Measurements from ENCODE around the gene C22orf39. TPM values are rescaled to one million over a fixed set of nuclear protein-coding genes. Genes with fewer than 3 reads are reported as not detected.
"Not testable (repeated sequence)": the region's sequence is repeated elsewhere in the genome, so short reads cannot be mapped to it uniquely, and the experiment has no call there.

Gene C22orf39
- total RNA-seq, 1 experiment from 2014 or later, result 26.5 TPM

DNA sequence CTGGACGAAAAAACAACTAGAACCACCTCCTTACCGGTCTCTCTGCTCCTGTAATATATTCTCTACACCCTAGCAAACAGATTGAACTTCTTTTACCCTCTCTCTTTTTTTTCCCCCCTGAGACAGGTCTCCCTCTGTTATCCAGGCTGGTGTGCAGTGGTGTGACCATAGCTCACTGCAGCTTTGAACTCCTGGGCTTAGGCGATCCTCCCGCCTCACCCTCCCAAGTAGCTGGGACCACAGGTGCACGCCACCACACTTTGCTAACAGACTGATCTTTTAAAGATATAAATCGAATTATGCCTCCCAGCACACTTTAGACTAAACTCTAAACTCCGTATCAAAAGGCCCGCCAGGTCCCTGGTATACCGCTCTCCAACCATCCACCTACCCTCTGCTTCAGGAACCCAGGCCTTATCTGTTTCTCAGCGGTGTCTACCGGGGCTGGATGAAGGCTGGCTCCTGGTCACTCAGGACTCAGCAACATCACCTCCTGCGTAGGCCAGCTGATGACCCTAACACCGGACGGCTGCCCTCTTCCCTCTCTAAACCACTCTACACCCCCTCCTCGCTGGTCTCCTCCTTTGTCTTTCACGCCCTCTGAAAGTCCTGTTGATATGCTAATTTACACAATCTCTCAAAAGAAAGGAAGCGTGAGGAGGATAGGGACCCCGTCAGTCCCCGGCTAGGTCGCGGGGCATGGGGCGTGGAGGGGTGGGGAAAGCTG, 745 bp downstream of the C22orf39 start (continued):
- TF ChIP-seq, protein P1, sequence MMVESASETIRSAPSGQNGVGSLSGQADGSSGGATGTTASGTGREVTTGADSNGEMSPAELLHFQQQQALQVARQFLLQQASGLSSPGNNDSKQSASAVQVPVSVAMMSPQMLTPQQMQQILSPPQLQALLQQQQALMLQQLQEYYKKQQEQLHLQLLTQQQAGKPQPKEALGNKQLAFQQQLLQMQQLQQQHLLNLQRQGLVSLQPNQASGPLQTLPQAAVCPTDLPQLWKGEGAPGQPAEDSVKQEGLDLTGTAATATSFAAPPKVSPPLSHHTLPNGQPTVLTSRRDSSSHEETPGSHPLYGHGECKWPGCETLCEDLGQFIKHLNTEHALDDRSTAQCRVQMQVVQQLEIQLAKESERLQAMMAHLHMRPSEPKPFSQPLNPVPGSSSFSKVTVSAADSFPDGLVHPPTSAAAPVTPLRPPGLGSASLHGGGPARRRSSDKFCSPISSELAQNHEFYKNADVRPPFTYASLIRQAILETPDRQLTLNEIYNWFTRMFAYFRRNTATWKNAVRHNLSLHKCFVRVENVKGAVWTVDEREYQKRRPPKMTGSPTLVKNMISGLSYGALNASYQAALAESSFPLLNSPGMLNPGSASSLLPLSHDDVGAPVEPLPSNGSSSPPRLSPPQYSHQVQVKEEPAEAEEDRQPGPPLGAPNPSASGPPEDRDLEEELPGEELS (CRISPR knock-in tag; IDR thresholded peaks at IDR 0.05), result no peak
- TF ChIP-seq ZNF416 (CRISPR knock-in tag; IDR thresholded peaks at IDR 0.05), result no peak
- no peak for TF ChIP-seq ESRRA (CRISPR knock-in tag; IDR thresholded peaks at IDR 0.05; ENCODE audit: borderline replicate concordance)
- TF ChIP-seq, protein P2, sequence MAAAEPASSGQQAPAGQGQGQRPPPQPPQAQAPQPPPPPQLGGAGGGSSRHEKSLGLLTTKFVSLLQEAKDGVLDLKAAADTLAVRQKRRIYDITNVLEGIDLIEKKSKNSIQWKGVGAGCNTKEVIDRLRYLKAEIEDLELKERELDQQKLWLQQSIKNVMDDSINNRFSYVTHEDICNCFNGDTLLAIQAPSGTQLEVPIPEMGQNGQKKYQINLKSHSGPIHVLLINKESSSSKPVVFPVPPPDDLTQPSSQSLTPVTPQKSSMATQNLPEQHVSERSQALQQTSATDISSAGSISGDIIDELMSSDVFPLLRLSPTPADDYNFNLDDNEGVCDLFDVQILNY (CRISPR knock-in tag; IDR thresholded peaks at IDR 0.05), result no peak
- TF ChIP-seq NR1H2 (CRISPR knock-in tag; IDR thresholded peaks at IDR 0.05), result no peak
- no peak for TF ChIP-seq FOXK1 (CRISPR knock-in tag; IDR thresholded peaks at IDR 0.05)
- TF ChIP-seq ZNF263 (CRISPR knock-in tag; IDR thresholded peaks at IDR 0.05; ENCODE audit: low read depth), result no peak
- TF ChIP-seq HMGA2 (CRISPR knock-in tag; IDR thresholded peaks at IDR 0.05), result no peak
- no peak for TF ChIP-seq SOX15 (CRISPR knock-in tag; IDR thresholded peaks at IDR 0.05)
- TF ChIP-seq, protein P3, sequence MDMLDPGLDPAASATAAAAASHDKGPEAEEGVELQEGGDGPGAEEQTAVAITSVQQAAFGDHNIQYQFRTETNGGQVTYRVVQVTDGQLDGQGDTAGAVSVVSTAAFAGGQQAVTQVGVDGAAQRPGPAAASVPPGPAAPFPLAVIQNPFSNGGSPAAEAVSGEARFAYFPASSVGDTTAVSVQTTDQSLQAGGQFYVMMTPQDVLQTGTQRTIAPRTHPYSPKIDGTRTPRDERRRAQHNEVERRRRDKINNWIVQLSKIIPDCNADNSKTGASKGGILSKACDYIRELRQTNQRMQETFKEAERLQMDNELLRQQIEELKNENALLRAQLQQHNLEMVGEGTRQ (CRISPR knock-in tag; IDR thresholded peaks at IDR 0.05), result no peak

DNA sequence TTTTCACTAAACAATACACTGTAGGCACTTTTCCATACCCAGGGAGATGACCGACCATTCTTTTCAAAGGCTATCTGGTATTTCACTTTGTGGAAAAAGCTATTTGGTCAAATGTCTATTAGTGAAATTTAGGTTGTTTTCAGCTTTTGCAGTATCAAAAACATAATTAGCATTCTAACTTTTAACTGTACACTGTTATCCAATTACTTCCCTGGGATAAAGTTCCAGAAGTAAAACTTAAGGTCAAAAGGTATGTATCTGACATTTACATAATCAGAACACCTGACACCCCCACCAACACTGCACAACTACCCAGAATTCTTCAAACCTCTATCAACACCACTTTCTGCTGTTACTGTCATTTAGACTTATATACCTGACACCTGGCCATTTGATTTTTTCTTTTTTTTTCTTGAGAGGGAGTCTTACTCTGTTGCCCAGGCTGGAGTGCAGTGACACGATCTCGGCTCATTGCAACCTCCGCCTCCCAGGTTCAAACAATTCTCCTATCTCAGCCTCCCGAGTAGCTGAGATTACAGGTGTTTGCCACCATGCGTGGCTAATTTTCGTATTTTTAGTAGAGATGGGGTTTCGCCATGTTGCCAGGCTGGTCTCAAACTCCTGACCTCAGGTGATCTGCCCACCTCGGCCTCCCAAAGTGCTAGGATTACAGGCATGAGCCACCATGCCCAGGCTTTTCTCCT, 2.1 kb downstream of the C22orf39 start:
- H3K9me3 Mint-ChIP-seq; H3K4me3 Mint-ChIP-seq; H3K27ac Mint-ChIP-seq; CTCF ChIA-PET; DNase-seq (ENCODE audit: low spot score); H3K27me3 Mint-ChIP-seq (ENCODE audit: low read depth); ATAC-seq: not testable (repeated sequence)
- POLR2A ChIA-PET, result interaction anchor here (0.5 kb wide), 1 partner anchor 276 kb away, joined by 3 read pairs; no protein-coding TSS in a partner anchor
- Mint-ChIP-seq H3K36me3 (peaks cover 18% of the 10 kb centered on the region), H3K4me1 (peaks cover 16% of the 10 kb centered on the region)

DNA sequence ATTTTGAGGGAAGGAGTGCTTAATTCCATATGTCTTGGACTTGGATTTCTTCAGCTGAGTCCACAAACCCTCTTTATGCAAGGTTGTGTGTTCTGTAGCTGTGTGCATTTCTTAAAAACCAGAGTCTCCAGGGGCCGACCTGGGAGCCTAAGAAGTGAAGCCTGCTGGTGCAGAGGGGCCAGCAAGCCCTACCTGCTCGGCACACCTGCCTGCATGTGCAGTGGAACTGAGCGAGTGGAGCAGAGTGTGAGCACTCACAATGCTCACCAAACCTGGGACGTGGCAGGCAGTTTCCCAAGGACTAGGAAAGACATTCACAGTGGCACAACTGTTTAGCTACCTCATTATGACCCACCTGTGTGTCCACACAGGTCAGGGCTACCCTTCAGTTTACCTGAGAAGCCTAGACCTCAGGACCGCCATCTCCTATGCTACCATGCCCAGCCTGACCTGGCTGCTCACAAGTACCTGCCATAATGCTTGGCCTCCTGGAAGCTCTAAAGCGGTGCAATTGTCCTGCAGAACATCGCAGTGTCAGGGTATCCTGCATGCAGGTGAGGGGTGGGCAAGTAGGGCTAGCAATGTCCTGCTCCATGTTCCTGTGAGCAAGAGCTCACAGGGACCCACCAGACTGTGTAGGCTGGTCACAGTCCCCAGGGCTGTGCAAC, 3.8 kb downstream of the C22orf39 start:
- no peak overlapping the region for H3K4me3 Mint-ChIP-seq

More for the DNA sequence above, 3.8 kb downstream of the C22orf39 start:
- CTCF ChIA-PET, result interaction anchor here (1.4 kb wide), 1 partner anchor 30 kb away, joined by 5 read pairs; no protein-coding TSS in a partner anchor
- Mint-ChIP-seq H3K4me1 (peaks cover 15% of the 10 kb centered on the region), H3K27ac (no peak overlapping the region), H3K27me3 (ENCODE audit: low read depth) (peaks cover 8% of the 10 kb centered on the region), H3K36me3 (peaks cover 14% of the 10 kb centered on the region), H3K9me3 (no peaks in the 10 kb centered on the region)
- POLR2A ChIA-PET, result no interaction called here
- TF ChIP-seq, protein P4, sequence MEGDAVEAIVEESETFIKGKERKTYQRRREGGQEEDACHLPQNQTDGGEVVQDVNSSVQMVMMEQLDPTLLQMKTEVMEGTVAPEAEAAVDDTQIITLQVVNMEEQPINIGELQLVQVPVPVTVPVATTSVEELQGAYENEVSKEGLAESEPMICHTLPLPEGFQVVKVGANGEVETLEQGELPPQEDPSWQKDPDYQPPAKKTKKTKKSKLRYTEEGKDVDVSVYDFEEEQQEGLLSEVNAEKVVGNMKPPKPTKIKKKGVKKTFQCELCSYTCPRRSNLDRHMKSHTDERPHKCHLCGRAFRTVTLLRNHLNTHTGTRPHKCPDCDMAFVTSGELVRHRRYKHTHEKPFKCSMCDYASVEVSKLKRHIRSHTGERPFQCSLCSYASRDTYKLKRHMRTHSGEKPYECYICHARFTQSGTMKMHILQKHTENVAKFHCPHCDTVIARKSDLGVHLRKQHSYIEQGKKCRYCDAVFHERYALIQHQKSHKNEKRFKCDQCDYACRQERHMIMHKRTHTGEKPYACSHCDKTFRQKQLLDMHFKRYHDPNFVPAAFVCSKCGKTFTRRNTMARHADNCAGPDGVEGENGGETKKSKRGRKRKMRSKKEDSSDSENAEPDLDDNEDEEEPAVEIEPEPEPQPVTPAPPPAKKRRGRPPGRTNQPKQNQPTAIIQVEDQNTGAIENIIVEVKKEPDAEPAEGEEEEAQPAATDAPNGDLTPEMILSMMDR (IDR thresholded peaks at IDR 0.05), result no peak
- TF ChIP-seq, protein P5, sequence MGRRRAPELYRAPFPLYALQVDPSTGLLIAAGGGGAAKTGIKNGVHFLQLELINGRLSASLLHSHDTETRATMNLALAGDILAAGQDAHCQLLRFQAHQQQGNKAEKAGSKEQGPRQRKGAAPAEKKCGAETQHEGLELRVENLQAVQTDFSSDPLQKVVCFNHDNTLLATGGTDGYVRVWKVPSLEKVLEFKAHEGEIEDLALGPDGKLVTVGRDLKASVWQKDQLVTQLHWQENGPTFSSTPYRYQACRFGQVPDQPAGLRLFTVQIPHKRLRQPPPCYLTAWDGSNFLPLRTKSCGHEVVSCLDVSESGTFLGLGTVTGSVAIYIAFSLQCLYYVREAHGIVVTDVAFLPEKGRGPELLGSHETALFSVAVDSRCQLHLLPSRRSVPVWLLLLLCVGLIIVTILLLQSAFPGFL (CRISPR knock-in tag; IDR thresholded peaks at IDR 0.05; ENCODE audit: borderline replicate concordance), result no peak
- TF ChIP-seq FOXK1 (CRISPR knock-in tag; IDR thresholded peaks at IDR 0.05), result no peak
- TF ChIP-seq, protein P6, sequence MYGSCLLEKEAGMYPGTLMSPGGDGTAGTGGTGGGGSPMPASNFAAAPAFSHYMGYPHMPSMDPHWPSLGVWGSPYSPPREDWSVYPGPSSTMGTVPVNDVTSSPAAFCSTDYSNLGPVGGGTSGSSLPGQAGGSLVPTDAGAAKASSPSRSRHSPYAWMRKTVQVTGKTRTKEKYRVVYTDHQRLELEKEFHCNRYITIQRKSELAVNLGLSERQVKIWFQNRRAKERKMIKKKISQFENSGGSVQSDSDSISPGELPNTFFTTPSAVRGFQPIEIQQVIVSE (CRISPR knock-in tag; IDR thresholded peaks at IDR 0.05; ENCODE audit: borderline replicate concordance), result no peak
- ATAC-seq (no peak), DNase-seq (ENCODE audit: low spot score) (no peak)
